Lower leg skin (tissue), 3 donors: ENCODE data around the gene MT1X.

Source experiments
- POLR2A ChIP-seq, 2 donors: fragments of 450-650 bp; IDR thresholded peaks; one replicate each; pipeline ENCODE4 v1.6.1; 2016 to 2017; ENCODE audit warnings: antibody characterized with exemption in 2 of 2, mild to moderate bottlenecking in 1 of 2, moderate library complexity in 1 of 2
- TF ChIP-seq, protein P1 (sequence below), 3 donors: fragments of 450-650 bp; IDR thresholded peaks; one replicate each; pipeline ENCODE4 v1.5.1; 2016; ENCODE audit warnings: antibody characterized with exemption in 3 of 3, mild to moderate bottlenecking in 3 of 3, moderate library complexity in 2 of 3

DNA sequence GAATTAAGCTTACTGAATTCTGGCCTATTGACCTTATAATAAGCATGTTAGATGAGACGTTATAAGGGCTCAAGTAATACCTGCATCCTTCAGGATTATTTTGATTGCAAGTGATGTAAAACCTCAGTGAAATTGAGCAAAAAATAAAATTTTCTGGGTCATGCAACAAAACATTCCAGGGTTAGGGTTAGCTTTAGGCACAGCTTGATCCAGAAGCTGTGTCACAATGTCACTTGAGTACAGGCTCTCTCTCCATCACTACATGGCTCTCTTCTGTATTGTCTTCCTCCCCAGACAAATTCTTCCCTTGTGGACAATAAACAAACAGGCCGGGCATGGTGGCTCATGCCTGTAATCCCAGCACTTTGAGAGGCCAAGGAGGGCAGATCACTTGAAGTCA, 44.0 kb downstream of the MT1X start:
- TF ChIP-seq POLR2A (IDR thresholded peaks at IDR 0.05): no peak
- TF ChIP-seq, protein P1, sequence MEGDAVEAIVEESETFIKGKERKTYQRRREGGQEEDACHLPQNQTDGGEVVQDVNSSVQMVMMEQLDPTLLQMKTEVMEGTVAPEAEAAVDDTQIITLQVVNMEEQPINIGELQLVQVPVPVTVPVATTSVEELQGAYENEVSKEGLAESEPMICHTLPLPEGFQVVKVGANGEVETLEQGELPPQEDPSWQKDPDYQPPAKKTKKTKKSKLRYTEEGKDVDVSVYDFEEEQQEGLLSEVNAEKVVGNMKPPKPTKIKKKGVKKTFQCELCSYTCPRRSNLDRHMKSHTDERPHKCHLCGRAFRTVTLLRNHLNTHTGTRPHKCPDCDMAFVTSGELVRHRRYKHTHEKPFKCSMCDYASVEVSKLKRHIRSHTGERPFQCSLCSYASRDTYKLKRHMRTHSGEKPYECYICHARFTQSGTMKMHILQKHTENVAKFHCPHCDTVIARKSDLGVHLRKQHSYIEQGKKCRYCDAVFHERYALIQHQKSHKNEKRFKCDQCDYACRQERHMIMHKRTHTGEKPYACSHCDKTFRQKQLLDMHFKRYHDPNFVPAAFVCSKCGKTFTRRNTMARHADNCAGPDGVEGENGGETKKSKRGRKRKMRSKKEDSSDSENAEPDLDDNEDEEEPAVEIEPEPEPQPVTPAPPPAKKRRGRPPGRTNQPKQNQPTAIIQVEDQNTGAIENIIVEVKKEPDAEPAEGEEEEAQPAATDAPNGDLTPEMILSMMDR (IDR thresholded peaks at IDR 0.05): no peak
